Uterus (tissue), 2 donors: ENCODE measurements around the gene DGAT2.
"Not testable (repeated sequence)": the region's sequence is repeated elsewhere in the genome, so short reads cannot be mapped to it uniquely, and the experiment has no call there.

ENCODE experiments used
- POLR2A ChIP-seq, 2 donors: fragments of 450-650 bp; IDR thresholded peaks; one replicate each; pipeline ENCODE4 v1.6.1; 2016; ENCODE audit warnings: antibody characterized with exemption in 2 of 2, mild to moderate bottlenecking in 1 of 2, moderate library complexity in 1 of 2
- TF ChIP-seq, protein P1 (sequence below), 4 experiments: fragments of 200-600 bp in 2 of 4; fragments of 450-650 bp in 2 of 4; sonication (generic) in 2 of 4; IDR thresholded peaks; one replicate each; pipeline ENCODE4 v1.5.1; 2016 to 2019; ENCODE audit warnings: antibody characterized with exemption in 4 of 4, mild to moderate bottlenecking in 2 of 4, moderate library complexity in 1 of 4

DNA sequence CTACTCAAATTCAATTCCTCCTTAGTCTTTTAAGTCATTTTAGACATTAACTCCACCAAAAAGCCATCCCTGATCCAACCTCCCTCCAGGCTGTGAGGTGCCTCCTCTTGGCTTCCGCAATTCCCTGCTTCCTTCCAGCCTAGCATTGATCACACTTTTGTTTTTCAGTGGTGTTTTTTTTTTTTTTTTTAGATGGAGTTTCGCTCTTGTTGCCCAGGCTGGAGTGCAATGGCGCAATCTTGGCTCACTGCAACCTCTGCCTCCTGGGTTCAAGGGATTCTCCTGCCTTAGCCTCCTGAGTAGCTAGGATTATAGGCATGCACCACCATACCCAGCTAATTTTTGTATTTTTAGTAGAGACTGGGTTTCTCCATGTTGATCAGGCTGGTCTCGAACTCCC, 25.4 kb upstream of the DGAT2 start:
- TF ChIP-seq, protein P1, sequence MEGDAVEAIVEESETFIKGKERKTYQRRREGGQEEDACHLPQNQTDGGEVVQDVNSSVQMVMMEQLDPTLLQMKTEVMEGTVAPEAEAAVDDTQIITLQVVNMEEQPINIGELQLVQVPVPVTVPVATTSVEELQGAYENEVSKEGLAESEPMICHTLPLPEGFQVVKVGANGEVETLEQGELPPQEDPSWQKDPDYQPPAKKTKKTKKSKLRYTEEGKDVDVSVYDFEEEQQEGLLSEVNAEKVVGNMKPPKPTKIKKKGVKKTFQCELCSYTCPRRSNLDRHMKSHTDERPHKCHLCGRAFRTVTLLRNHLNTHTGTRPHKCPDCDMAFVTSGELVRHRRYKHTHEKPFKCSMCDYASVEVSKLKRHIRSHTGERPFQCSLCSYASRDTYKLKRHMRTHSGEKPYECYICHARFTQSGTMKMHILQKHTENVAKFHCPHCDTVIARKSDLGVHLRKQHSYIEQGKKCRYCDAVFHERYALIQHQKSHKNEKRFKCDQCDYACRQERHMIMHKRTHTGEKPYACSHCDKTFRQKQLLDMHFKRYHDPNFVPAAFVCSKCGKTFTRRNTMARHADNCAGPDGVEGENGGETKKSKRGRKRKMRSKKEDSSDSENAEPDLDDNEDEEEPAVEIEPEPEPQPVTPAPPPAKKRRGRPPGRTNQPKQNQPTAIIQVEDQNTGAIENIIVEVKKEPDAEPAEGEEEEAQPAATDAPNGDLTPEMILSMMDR (IDR thresholded peaks at IDR 0.05) = not testable (repeated sequence)
- not testable (repeated sequence) for TF ChIP-seq POLR2A (IDR thresholded peaks at IDR 0.05)
